Dedifferentiated amniotic fluid mesenchymal stem cell (primary cell): ENCODE results near the gene MLXIP.

Experiments used
- DNase-seq: peaks from one replicate; pipeline ENCODE4 v3.0.0-alpha.2; 2016; ENCODE audit errors: extremely low spot score

The MLXIP gene

DNA sequence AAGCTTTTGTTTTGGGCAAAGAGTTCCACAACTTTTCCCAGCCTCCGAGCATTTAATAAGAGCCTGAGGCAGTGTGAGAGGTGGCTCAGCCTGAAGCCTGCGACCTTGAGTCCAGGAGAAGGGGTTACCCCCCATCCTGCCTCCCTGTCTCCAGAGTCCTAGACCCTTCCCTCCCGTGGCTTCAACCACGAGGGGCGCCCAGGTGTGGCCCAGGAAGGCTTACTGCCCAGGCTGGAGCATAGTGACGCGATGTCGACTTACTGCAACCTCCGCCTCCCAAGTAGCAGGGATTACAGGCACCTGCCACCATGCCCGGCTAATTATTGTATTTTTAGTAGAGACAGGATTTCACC is 105.0 kb downstream of the MLXIP start:
- DNase-seq = no peak

DNA sequence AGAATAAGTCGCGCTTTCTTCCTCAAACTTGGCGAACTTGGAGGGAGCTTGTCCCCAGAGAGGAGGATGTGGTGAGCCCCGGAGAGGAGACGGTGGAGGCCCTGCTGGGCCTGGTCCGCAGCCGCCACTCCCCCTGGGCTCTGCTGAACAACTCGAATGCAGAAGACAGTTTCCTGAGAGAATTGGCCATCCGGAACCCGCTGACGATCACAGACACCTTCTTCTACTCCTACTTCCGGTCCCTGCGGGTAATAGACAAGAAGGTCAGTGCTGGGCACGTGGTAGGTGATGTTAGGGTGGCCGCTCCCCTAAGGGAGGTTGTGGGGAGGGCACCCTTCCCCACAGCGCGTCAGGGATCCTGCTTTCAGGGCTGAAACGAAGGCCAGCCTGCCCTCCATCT is 106.0 kb downstream of the MLXIP start:
- no peak for DNase-seq

DNA sequence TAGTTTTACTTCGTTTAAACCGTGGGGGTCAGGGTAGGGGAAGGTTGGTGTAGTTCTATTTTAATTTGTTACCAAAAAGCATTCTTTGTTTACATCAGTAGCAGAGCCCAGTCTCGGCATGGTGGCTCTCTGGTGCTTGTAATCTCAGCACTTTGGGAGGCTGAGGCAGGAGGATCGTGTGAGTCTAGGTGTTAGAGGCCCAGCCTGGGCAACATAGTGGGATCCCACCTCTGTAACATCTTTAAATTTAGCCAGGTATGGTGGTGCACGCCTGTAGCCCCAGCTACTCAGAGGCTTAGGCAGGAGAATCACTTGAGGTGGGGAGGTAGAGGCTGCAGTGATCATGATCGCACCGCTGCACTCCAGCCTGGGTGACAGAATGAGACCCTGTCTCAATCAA is 106.5 kb downstream of the MLXIP start:
- DNase-seq = no peak

DNA sequence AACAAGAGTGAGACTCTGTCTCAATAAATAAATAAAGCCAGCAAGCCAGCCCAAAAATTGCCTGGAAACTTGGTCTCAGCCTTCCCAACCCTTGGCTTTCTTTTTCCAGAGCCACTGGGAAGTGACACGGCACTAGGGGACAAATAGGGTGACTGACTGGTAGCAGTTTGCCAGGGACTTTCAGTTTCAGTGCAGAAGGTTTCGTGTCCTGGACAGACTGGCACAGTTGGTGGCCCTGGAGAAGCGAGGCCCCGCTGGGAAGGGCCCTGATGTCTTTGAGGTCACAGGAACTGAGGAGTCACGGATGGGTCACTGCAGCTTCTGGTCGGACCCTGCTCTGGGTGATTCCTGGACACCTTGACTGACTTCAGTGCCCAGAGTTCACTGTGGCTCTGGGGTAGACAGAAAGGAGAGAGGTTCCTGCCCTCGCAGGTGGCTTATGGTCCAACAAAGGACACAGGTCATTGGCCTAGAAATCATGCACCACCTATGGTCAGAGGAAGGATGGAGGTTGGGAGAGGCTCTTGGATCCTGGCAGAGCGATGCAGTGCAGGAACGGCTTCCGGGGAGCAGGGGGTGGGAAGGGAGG is 107.0 kb downstream of the MLXIP start:
- no peak for DNase-seq

DNA sequence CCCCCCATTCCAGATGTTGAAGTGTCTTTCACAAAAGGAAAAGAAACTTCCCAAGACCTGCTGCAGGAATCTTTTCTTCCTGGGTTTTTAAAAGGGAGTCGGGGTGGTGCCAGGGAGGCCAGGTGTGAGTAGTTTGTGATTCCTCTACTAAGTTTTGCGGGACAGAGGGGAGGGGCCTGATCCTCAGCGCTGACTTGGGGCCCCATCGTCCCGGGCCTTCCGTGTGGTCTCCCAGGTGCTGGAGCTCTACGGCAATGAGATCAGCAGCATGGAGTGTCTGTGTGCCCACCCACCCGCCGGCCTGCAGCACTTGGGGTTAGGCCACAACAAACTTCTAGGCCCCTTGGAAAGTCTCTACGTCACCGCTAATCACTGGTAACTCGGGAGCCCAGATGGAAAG is 108.9 kb downstream of the MLXIP start:
- no peak for DNase-seq

DNA sequence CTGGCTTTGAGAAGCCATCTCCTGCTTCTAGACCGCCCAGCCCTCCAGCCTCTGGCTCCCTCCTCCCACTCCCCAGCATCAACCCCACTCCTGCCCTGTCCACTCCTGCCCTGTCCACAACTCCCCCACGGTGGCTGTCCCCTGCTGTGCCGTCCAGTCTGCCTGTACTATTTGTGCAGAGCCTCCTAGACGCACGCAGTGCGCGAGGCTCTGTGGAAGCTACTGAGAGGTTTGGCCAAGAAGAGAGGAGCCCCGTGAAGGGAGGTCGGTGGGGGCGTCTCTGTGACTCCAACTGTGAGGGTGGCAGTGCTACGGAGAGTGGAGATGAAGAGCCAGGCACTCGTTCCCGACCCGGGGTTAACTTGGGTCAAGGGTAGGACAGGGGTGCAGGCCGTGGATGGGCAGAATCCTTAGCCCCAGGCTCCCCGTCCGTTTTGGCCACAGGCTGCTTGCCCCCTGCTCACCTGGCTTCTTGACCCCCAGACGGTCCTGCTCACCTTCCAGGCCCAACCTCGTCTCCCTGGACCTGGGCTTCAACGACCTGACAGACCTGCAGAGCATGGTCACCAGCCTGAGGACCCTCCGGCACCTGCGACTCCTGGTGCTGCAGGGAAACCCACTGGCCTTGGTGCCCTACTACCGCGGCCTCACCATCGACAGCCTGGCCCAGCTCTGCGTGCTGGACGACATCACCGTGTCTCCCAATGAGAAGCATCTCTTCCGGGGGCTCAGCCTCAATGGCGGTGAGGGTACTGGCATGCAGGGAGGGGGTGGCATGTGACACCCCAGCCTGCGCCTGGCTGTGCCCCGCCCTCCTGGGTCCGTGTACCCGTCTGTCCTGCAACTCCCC is 111.3 kb downstream of the MLXIP start:
- DNase-seq = no peak

DNA sequence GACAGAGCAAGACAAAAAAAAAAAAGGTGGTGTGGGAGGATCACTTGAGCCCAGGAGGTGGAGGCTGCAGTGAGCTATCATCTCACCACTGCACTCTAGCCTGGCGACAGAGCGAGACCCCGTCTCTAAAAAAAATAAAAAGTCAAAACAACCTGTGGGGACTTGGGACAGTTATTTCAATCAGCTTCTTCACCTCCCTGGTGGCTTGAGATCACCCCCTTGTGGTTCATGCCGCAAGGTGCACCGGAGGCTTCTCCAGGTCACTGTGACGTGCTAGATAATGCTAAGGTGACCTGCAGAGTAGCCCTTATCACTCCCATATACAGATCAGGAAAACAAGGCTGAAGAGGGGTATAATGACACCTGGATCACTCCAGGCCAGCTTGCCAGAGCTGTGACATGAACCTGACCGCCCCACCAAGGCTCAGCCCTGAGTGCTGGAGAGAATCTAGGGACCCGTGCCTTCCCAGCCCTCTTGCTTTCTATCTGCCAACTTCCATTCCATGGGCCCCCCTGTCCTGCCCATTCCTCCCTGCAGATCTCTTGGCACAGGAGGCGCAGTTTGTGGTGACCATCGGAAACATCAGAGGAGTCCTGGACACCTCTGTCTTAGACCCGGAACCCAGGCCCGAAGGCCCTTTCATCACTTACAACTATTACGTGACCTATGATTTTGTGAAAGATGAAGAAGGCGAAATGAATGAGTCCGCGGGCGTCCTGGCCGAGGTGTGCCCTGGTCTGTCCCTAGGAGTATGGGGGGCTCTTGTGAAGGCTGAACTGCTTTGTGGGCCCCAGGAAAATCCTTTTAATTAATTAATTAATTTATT is 112.5 kb downstream of the MLXIP start:
- DNase-seq = peak; percentile 24

DNA sequence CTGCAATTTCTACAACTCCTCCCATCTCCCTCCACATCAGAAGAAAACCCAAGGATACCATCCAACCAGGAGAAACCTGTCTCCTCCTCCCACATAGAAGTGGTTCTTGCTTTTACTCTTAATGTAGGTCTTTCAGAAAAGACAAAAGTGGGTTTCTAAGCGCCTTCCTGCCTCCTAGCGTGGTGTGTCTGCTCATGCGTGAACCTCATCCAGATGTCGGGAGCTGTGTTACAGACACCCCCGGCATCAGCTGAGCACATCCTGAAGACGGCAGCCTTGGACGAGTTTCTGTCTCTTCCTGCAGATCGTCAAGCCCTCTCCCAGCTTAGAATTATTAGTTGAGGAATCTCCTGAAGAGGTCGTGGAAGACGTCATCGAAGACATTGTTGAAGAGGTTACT is 113.9 kb downstream of the MLXIP start:
- DNase-seq = no peak

DNA sequence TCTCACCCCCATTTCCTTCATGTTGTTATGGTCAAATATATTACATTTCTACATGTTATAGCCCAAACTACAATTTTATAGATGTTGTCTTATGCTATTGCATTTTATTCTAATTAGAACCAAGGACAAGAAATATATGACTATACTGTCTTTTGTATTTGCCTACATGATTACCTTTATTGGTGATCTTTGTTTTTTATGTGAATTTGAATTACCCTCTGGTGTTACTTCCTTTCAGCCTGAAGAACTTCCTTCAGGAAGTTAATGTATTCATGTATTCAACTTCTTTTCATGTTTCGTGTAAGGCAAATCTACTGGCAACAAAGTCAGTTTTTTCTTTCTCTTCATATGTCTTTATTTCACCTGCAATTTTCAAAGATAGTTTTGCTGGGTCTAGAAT is 116.2 kb downstream of the MLXIP start:
- DNase-seq = no peak

DNA sequence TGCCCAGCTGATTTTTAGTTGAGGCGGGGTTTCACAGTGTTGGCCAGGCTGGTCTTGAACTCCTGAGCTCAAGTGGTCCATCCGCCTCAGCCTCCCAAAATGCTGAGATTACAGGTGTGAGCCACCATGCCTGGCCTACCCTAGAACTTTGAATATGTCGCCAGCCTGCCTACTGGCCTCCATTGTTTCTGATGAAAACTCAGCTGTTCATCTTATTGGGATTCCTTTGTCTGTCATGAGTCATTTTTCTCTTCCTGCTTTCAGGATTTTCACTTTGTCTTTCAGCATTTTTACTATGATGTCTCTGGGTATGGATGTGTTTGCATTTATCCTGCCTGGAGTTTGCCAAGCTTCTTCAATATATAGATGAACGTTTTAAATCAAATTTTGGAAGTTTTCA is 116.8 kb downstream of the MLXIP start:
- no peak for DNase-seq
